SW 1271 (cell line): ENCODE measurements around the gene AUTS2.

ENCODE experiments used
- DNase-seq, 2 experiments: peaks; one replicate each; lab custom pipeline; 2025; lab: John Stamatoyannopoulos, UW

Gene AUTS2

DNA sequence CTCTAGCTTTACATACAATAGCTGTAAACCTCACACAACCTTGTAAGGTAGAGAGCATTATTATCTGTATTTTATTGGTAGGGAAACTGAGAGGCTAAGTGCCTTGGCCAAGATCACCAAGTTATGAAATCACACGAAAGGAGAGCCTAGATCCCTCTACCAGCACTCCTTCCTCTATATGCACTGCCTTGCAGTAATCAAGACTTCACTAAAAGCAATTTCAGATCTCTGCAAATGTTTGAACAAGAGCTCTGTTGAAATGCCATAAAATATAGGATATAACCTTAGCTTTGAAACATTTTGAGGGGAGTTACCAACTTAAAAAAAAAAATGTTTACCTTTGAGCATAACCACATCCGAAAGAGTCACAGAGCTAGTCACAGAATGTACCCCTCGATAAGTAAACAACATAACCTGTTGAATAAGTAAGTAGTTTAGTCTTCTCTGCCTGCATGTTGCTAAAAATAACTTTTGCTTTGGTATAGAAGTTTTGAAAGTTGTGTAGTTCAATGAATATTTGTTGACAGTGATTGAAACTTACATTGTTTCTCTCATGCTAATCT is 709.4 kb downstream of the AUTS2 start:
- DNase-seq: no peak

DNA sequence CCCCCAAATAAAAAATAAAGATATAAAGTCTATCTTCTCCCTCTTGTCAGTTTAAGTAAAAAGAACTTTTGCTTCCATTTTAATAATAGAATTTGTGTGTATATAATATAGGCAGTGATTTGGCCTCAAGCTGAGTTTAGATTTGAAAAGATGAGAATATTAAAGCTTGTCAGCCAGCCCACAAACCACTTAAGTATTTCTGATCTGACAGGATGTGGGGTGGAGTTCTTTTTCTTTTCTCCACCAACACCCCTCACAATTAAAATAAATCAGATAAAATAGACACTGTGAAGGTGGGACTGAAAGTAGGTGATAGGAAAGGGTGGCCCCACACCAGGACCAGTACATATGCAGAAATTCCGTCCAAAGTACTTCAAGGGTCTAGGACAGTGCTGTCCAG is 714.1 kb downstream of the AUTS2 start:
- no peak for DNase-seq

DNA sequence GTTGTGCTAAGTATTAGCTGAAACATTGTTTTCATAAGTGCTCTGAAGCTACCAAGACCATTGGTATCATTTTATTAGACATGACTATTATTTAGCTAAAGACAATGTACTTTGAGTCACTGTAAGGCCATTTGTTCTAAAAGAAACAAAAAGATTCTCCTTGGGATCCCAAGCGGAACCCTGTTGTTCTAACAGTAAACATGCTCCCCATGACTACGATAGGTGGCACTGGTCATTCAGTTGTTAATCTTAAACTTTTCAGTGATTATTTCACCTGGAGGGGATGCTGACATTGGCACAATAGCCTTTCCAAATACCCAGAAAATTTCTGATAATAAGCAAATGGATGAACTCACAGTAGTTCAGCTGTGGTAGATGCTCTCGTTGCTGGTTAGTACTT is 715.0 kb downstream of the AUTS2 start:
- DNase-seq: no peak

DNA sequence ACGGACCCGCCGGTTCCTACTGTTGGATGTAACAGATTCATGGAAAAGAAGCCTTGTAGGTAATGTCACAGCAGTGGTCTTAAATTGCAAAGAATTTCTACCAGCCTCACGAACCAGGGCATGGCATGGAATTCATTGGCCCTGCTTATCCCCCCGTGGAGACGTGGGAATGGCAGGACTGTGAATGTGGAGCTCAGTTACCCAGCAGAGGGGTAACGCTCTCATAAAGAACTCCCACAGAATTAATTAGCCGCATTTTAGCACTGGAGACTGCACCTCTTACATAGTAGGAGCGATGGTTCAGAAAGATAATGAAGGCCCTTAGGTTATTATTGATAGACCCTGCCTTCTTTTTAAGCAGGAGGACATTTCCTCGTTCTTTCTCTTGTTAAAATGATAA is 715.4 kb downstream of the AUTS2 start:
- no peak for DNase-seq

DNA sequence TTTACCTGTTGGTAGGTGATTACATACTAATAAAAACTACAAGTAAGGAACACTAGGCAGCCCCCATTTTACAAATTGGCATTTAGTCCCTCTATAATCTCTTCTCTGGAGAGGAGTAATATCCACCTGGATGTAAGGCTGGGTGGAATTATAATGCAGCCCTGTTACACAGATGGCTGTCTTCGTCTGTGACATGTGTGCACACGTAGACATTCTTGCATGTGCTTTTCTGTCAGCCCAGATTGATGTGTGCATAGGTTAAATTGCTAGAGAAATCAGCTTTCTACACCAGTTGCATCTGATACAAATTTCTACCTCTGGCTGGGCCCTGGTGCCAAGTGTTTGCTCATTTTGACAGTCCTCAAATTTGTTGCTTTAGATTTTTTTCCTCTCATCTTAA is 715.9 kb downstream of the AUTS2 start:
- DNase-seq: no peak

DNA sequence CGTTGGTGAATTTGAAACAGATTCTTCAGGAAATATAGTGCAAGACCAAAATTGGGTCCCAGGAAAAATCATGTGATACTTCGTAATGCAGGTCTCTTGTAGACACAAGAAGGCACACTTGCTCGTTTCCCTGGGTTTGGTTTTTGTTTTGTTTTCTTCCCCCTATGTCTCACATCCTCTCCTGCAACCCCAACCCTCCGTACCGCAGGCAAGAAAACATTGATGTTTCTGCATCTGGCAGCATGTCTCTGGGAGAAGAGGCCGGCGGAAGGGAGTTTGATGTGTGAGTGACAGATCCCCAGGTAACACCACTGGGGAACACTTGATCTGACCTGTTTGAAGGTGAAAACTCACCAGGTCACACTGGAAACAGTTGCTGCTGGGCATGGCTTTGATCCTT is 718.5 kb downstream of the AUTS2 start:
- DNase-seq: no peak

DNA sequence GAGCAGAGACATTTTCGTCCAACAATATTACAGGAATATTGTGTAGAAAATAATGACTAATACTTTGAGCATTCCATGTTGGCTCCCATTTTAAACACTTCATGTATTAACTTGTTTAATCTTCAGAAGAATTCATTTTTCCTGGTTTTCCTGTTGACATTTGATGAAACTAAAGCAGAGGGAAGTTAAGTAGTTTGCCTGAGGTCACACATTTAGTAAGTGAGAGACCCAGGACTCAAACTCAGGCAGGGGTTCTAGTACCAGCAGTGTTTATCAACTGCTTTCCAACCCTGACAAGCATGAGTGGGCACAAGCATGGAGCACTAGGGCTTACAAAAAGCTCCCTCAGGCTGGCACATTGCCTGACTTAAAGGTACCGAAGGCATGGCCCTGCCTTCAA is 719.1 kb downstream of the AUTS2 start:
- DNase-seq: no peak

DNA sequence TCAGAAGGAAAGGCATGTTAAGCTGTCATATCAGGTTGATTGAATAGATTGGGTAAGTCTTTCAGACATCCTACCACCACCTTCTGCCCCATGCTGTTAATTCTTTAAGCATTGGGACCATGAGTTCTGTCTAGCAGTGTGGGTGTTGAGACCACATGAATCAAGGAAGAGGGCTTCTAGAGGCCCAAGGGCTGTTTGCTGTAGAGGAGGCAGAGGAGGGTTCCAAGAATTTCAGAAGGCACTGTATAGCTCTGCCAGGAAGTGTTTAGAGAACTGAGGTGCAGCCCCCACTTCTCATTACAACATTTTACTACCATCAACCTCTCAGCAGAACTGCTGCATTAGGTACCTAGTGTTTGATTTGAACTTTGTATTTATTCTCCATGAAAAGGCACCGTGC is 720.2 kb downstream of the AUTS2 start:
- DNase-seq: no peak

DNA sequence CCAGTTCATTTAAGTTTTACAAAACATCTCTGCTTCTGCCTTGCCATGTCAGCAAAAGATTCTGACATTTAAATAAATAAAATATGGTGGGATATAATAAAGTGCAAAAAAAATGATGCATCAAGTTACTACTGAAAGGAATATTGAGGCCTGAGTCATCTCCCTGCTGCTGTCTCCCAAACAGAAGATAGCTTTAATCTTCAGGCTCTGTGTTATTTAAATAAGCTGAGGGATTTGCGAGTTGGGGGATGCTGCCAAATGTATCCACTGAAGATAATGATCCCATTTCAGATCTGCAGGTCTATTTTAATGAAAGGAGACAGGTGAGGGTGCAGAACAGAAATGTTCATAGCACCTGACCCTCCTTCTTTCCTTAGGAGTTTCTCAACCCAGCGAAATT is 720.8 kb downstream of the AUTS2 start:
- no peak for DNase-seq

DNA sequence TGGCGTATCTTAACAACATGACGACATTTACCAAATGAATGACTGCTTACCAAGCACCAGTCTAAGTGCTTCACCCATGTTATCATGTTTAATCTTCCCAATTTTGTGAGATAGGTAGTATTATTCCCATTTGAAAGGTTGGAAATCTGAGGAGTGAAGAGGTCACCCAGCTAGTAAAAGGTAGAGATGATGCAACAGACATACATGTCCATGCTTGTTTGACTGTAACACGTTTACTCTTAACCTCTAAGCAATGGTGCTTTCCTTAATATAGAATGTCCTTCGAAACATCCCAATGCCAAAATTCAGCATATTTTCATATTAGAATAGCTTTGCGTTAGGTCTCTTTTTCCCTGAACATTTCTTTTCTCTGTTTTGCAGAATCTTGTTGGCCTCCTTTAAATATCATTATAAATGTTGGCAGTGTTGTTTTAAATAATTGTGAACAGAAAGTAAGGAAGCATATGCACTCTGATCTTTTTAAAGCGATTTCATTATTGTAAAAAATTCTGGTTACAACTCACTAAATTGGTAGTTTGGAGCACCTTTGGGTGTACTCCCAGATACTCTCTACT is 722.8 kb downstream of the AUTS2 start:
- DNase-seq: no peak

DNA sequence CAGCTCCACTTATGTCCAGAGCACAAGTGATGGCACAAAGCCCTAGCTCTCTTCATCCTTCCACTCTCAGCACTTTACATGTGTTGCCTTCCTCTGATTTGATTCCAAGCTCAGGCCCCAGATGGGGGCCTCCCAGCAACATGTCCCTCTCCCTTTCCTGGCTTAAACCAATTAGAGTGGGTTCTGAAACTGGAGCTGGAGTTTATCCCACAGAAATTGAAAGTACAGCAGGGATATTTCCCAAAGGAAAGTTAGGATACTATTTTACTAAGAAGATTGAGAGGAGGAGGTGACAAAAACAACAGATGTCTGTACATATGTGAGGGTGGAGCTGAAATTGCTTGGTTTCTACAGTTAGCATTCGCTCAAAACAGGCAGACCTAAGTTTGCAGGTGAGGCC is 724.6 kb downstream of the AUTS2 start:
- no peak for DNase-seq

DNA sequence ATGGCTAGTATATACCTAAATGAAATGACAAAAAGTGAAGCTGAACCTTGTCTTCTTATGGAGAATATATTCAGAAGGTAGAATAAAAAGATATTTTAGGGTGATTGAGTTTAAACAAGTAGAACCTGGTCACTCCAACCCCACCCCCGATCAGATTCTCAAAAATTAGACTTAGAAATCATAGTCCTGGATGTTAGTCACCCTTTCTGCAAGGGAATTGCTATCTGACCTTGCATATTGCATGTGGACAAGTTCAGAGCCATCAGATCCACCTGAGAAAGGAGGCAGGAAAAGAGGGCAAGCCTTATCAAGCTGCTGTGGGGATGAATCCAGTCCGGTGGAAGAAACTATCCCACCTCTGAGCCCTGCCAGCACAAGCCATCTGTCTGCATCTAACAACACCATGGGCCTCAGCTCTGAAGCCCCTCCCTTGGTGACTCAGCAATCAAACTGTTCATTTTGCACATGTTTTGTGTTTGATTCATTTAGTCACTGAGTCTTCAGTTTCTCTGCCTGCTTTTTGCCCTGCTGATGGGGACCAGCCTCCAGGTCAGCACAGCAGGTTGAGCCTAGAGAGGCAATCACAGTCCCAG is 727.3 kb downstream of the AUTS2 start:
- no peak for DNase-seq

DNA sequence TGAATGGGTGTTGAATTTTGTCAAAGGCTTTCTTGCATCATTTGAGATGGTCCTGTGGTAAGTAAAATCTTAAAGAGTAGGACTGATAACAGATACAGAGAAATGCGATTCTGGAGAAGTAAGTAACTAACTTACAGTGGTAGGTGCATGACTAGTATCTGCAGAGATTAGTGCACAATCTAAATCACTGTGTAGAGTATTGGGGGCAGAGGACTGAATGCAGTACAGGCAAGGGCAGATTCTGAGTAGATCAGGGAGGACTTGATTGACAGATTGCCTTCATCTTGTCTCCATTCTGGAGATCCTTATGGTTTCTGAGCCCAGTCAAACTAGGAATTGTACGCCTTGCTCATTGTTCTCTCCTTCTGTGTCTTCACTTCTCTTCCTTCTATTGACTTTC is 736.0 kb downstream of the AUTS2 start:
- no peak for DNase-seq

DNA sequence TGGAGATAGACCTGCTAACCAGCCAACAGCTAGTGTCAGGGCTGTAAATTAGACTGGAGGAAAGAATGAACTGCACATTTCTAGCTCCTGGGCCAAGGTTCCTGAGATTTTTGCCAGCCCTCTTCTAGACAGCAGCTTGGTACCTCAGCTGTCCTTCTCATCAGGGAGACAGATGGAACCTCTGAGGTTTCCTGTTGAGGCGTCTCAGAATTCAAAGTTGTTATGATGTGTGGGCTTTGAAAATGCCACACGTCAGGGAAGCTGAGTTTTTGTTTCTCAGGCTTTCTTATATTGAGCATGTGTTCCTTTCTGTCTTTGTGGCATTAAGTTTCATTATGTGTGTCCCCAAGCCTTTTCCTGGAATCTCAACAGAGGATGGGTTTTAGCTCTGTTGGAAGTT is 736.6 kb downstream of the AUTS2 start:
- DNase-seq: no peak

DNA sequence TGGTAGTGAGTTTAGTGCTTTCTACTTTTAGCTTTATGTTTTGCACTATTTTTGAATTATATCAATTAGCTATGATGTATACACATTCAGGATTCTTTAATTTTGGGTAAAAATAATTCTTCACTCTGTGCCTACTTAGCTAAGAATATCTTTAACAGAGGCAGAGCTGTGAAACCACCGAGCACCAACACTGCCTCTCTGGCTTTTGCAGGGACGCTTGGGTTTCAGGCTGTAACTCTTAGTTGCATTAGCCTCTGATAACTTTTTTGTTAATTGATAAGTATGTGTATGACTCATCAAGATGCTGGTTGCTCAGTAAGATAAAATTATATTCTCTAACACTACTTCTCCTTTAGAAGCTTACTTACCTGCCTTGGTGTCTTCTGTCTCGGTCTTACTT is 738.3 kb downstream of the AUTS2 start:
- no peak for DNase-seq

DNA sequence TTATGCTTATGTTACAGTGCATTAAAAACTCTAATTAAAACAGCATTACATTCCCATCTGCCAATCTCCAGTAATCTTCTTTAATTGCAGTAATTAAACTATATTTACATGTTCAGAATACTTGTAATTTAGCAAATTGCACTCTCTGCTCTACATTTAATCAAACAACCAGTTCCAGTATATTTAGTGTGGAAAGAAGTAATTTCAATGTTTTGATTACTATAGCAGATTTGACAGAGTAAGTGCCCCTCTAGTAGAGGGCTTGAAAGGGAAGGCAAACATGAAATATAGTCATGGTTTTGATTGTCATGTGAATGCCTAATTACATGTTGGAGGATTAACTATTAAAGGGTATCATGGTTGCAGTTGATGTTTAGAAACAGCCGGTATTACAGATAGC is 739.7 kb downstream of the AUTS2 start:
- no peak for DNase-seq

DNA sequence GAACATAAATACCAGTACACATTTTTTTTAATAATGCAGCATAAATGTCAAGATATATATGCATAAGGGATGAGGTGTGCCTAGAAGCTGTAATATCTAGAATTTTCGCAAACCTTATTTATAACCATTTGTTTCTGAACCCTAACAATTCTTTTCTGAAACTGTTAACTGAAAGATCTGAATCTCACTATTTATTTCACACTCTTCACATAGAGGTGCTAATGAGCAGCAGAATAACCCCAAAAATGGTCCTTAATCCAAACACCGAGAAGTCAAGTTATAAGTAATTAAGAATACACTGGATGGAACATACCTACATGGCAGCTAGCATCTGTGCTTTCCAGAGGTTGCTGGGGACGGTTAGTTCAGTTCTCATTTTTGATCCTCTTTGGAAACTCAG is 742.0 kb downstream of the AUTS2 start:
- no peak for DNase-seq

DNA sequence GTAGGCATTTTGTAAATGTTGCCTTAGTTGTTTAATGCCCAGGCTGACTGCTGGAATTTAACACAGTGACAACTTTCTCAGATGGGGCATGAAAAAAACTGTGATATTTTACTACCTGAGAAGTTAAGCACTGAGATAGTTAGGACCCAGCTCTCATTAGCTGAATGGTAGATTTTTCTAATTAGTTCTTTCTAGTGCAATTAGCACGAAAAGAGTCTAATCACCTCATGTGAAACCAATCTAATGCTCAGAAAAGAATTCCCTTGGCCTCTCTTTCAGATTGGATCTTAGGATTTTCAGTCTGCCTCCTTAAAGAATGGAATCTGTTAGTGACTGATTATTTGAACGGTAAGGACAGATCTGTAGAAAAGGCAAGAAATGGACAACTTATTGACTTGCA is 743.2 kb downstream of the AUTS2 start:
- DNase-seq: no peak

DNA sequence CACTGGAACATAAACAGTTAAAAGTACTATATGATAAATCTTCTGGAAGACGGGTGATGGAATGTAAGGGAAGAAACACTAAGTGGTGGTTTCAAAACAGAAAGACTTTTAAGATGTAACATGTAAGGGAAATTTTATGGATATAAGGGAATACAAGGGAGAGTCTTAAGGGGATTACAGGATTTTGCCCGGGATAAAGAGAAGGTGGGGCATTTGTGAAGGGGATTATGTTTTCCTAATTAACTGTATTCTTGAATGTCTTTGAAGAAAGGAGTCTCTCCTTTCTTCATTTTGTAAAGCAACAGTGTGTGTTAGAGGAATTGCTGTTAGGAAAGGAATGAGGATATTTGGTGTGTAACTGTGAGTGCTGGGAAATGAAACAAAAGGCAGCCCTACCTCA is 745.2 kb downstream of the AUTS2 start:
- DNase-seq: no peak

DNA sequence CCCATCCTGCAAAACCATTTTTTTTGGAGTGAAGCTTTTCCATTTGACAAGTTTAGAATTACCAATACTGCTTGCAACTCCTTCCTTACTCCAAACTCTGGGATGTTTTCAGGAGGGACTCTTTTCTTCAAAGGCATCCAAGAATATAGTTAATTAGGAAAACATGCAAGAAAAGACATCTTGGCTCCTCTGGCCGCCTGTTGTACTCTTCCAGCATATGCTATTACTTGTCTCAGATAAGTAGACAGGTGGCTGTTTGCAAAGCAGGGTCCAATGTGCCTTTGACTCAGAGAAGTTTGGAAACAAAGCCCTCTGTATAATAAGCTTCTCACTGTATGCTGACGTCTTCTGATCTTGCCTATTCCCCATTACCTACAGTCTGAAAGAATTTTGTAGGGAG is 746.5 kb downstream of the AUTS2 start:
- DNase-seq: no peak

DNA sequence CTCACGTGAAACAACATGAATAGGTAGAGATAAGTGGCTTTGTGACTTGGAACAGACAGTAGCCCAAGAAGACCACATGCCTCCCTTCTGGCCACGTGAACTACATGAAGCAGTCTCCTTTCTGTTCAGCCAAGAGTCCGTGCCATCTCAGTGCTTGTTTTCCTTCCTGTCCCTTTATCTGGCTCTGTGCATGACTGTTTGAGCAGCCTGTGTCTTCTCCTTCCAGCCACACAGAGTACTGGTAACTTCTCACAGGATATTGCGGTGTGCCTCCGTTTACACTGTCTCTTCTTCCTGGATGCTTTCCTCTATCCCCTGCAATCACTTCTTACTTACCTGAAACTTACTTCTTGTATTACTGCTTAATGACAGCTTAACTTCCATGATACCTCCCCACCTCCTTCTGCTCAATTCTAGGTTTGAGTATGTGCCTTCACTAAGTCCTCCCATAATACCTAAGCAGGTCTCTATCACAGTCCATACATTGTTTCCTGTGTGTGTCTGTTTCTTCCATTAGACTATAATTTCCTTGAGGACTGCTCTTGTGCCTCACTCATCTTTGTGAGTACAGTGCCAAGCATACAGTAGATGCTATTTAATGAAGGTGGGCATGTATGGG is 748.7 kb downstream of the AUTS2 start:
- DNase-seq: no peak

DNA sequence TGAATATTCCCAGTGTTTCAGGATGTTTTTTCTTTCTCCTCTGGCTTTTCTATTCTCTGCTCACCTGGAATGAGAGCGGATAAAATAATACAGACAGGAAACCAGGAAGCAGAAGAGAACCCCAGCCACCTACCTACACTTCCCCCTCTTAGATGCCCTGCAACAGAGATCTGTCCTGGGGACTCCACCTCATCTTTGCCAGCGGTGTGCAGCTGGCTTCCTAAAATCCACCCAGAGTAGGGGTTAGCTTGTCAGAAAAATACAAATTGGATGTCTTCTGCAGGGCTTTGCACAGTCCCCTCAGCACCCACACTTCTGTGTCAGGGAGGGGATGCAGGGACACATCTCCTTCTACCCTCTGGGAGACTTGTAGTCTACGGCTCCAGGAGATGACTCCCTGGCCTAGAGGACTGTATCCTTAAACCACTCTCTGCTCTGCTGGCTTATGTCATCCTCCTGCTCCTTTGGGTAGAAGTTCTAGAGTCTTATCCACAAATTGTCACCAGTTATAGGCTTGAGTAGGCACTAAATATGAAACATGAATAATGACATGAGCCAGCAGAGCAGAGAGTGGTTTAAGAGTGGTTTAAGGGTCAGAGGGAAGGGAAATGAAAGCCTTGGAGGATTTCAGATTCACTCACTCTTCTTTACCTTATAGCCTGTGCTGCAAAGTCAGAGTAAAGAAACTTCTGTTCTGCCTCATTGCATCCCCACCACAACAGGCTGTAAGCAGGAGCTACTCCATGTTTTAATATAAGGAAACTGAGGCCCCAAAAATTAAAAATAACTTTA is 749.4 kb downstream of the AUTS2 start:
- DNase-seq: no peak

DNA sequence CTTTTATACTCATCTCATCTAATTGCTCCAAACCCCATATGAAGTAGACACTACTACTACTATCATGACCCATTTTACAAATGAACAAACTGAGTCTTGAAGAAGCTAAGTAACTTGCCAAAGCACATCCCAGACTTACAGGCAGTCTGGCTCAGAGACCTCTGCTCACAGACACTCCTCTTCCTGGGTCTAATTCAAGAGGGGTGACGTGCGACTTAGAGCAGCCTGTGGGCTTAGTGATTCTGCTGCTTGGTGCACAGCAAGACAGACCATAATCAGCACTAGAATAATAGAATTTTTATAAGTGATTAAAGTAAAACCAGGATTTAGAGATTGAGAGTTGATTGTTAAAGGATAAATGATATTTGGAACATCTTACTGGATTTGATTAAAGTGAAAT is 750.8 kb downstream of the AUTS2 start:
- DNase-seq: no peak
